ENCODE data around the gene FAAH.

FAAH gene

GRCh38 chr1:46423574-46424240 lies 29.6 kb downstream of the FAAH start:
- DNase-seq: no peak

GRCh38 chr1:46424730-46425129 lies 30.6 kb downstream of the FAAH start:
- no peak for DNase-seq

GRCh38 chr1:46425726-46426125 lies 31.6 kb downstream of the FAAH start:
- DNase-seq: no peak

- DNase-seq: no peak
Observed at GRCh38 chr1:46427541-46427940, 33.4 kb downstream of the FAAH start.

GRCh38 chr1:46429436-46429835 lies 35.3 kb downstream of the FAAH start:
- DNase-seq: no peak

GRCh38 chr1:46431695-46432094 lies 37.6 kb downstream of the FAAH start:
- DNase-seq: no peak

GRCh38 chr1:46432781-46433327 lies 38.7 kb downstream of the FAAH start:
- DNase-seq: no peak

- no peak for DNase-seq
Observed at GRCh38 chr1:46434358-46434757, 40.2 kb downstream of the FAAH start.

GRCh38 chr1:46436844-46437243 lies 42.7 kb downstream of the FAAH start:
- no peak for DNase-seq

- DNase-seq: no peak
Observed at GRCh38 chr1:46437723-46438122, 43.6 kb downstream of the FAAH start.

- DNase-seq: no peak
Observed at GRCh38 chr1:46438346-46438745, 44.2 kb downstream of the FAAH start.

- DNase-seq: no peak
Observed at GRCh38 chr1:46440478-46440877, 46.4 kb downstream of the FAAH start.

- DNase-seq: peak; percentile 79
Observed at GRCh38 chr1:46442317-46443161, 48.4 kb downstream of the FAAH start.

GRCh38 chr1:46444466-46444865 lies 50.3 kb downstream of the FAAH start:
- no peak for DNase-seq

GRCh38 chr1:46445773-46446256 lies 51.7 kb downstream of the FAAH start:
- no peak for DNase-seq

- DNase-seq: peak; percentile 80
Observed at GRCh38 chr1:46446646-46447498, 52.8 kb downstream of the FAAH start.

GRCh38 chr1:46447499-46448108 lies 53.5 kb downstream of the FAAH start:
- DNase-seq: no peak

- no peak for DNase-seq
Observed at GRCh38 chr1:46448109-46448911, 54.2 kb downstream of the FAAH start.

GRCh38 chr1:46449223-46450159 lies 55.4 kb downstream of the FAAH start:
- no peak for DNase-seq

- no peak for DNase-seq
Observed at GRCh38 chr1:46450160-46450517, 56.0 kb downstream of the FAAH start.
